Trophoblast cell (in vitro differentiated cells and primary cell): Measurements from ENCODE around the gene RFFL.

Experiments used
- DNase-seq, 2 donors: peaks; one replicate each; pipeline ENCODE4 v3.0.0-alpha.2; 2016
- H2AFZ ChIP-seq: 2 replicates; pipeline ENCODE4 v1.6.1; 2013; ENCODE audit warnings: low read length, moderate library complexity, mild to moderate bottlenecking; ENCODE audit not compliant: insufficient read depth, poor library complexity
- H2AK5ac ChIP-seq: 2 replicates; pipeline ENCODE4 v1.6.1; 2013; ENCODE audit warnings: mild to moderate bottlenecking, low read length
- H2BK120ac ChIP-seq: 2 replicates; pipeline ENCODE4 v1.6.1; 2013; ENCODE audit warnings: low read length, mild to moderate bottlenecking, moderate library complexity; ENCODE audit not compliant: insufficient read depth, poor library complexity
- H2BK12ac ChIP-seq: 2 replicates; pipeline ENCODE4 v1.6.1; 2013; ENCODE audit warnings: mild to moderate bottlenecking, low read length, moderate library complexity
- H2BK5ac ChIP-seq: 2 replicates; pipeline ENCODE4 v1.6.1; 2013; ENCODE audit warnings: low read length, low read depth, moderate library complexity, mild to moderate bottlenecking; ENCODE audit not compliant: poor library complexity
- H3K14ac ChIP-seq: 2 replicates; pipeline ENCODE4 v1.6.1; 2013; ENCODE audit warnings: mild to moderate bottlenecking, low read length
- H3K18ac ChIP-seq: 2 replicates; pipeline ENCODE4 v1.6.1; 2013; ENCODE audit warnings: mild to moderate bottlenecking, low read length
- H3K23ac ChIP-seq: 2 replicates; pipeline ENCODE4 v1.6.1; 2013; ENCODE audit warnings: low read length
- H3K27ac ChIP-seq: 2 replicates; pipeline ENCODE4 v1.5.1; 2013; ENCODE audit warnings: low read depth, mild to moderate bottlenecking, inconsistent platforms, low read length, moderate library complexity
- H3K27me3 ChIP-seq: 2 replicates; pipeline ENCODE4 v1.6.1; 2013; ENCODE audit warnings: inconsistent platforms, mild to moderate bottlenecking, low read length, moderate library complexity; ENCODE audit not compliant: insufficient read depth
- H3K36me3 ChIP-seq, 2 experiments: 1 replicate in 1 of 2; 2 replicates in 1 of 2; pipeline ENCODE4 v1.6.1; 2013; ENCODE audit warnings: low read length in 2 of 2, mild to moderate bottlenecking in 2 of 2, moderate library complexity in 1 of 2; ENCODE audit not compliant: insufficient read depth in 2 of 2, control insufficient read depth in 1 of 2
- H3K4ac ChIP-seq: 2 replicates; pipeline ENCODE4 v1.6.1; 2013; ENCODE audit warnings: low read depth, mild to moderate bottlenecking, low read length, moderate library complexity
- H3K4me1 ChIP-seq, 2 experiments: 1 replicate in 1 of 2; 2 replicates in 1 of 2; pipeline ENCODE4 v1.6.1; 2013; ENCODE audit warnings: low read length in 2 of 2, mild to moderate bottlenecking in 2 of 2, moderate library complexity in 1 of 2; ENCODE audit not compliant: insufficient read depth in 2 of 2, control insufficient read depth in 1 of 2
- H3K4me2 ChIP-seq: 2 replicates; pipeline ENCODE4 v1.6.1; 2013; ENCODE audit warnings: inconsistent platforms, mild to moderate bottlenecking, low read length, moderate library complexity
- H3K4me3 ChIP-seq: 2 replicates; pipeline ENCODE4 v1.5.1; 2013; ENCODE audit warnings: mild to moderate bottlenecking, low read depth, low read length, inconsistent platforms
- H3K79me1 ChIP-seq: one replicate; pipeline ENCODE4 v1.6.1; 2013; ENCODE audit warnings: low read length
- H3K79me2 ChIP-seq: 2 replicates; pipeline ENCODE4 v1.6.1; 2013; ENCODE audit warnings: low read length, mild to moderate bottlenecking; ENCODE audit not compliant: control insufficient read depth, insufficient read depth, poor library complexity
- H3K9ac ChIP-seq: 2 replicates; pipeline ENCODE4 v1.6.1; 2013; ENCODE audit warnings: mild to moderate bottlenecking, low read length
- H3K9me3 ChIP-seq: 2 replicates; pipeline ENCODE4 v1.6.1; 2013; ENCODE audit warnings: low read depth, mild to moderate bottlenecking, control low read depth, inconsistent platforms, low read length; ENCODE audit not compliant: insufficient read depth
- H4K12ac ChIP-seq: 2 replicates; pipeline ENCODE4 v1.6.1; 2013; ENCODE audit warnings: low read depth, mild to moderate bottlenecking, low read length, moderate library complexity
- H4K8ac ChIP-seq: 2 replicates; pipeline ENCODE4 v1.6.1; 2013; ENCODE audit warnings: low read depth, mild to moderate bottlenecking, low read length, moderate library complexity
- H4K91ac ChIP-seq: one replicate; pipeline ENCODE4 v1.6.1; 2013; ENCODE audit warnings: low read depth, mild to moderate bottlenecking, low read length, moderate library complexity
- WGBS: extraction: QIAGEN DNeasy Blood & Tissue Kit; methylation state at CpG from one replicate; pipeline ENCODE4 v1.1.7; 2013; ENCODE audit warnings: missing lambda C conversion rate; ENCODE audit not compliant: insufficient read length, insufficient coverage; ENCODE audit errors: extremely low coverage; 5-methylcytosine and 5-hydroxymethylcytosine counted together

Gene RFFL

GRCh38 chr17:35052241-35052610, 11.3 kb downstream of the RFFL start:
- H3K27ac ChIP-seq, result no peak overlapping the region
- H3K36me3 ChIP-seq, result no peaks in the 10 kb centered on the region
- H3K18ac ChIP-seq, result no peak overlapping the region
- peaks cover 2 to 3% of the 10 kb centered on the region in 2 experiments for H3K4me1 ChIP-seq
- H3K27me3 ChIP-seq, result no peaks in the 10 kb centered on the region
- no peak overlapping the region for H4K91ac ChIP-seq
- H3K4me3 ChIP-seq, result no peak overlapping the region
- H4K12ac ChIP-seq, result no peak overlapping the region
- H3K4me2 ChIP-seq, result no peak overlapping the region
- H2BK120ac ChIP-seq, result no peak overlapping the region
- H3K79me1 ChIP-seq, result no peaks in the 10 kb centered on the region
- no peak overlapping the region for H2AFZ ChIP-seq
- H3K79me2 ChIP-seq, result no peaks in the 10 kb centered on the region
- H3K9ac ChIP-seq, result no peak overlapping the region
- no peak overlapping the region for H2AK5ac ChIP-seq
- no peak overlapping the region for H2BK5ac ChIP-seq
- H3K9me3 ChIP-seq, result no peaks in the 10 kb centered on the region
- DNase-seq, result no peak
- H3K23ac ChIP-seq, result no peak overlapping the region
- H2BK12ac ChIP-seq, result no peak overlapping the region
- no peak overlapping the region for H4K8ac ChIP-seq
- H3K14ac ChIP-seq, result no peak overlapping the region
- H3K4ac ChIP-seq, result no peak overlapping the region

- Histone ChIP-seq H2BK120ac (no peak overlapping the region), H2AK5ac (no peak overlapping the region), H3K18ac (no peak overlapping the region), H3K4ac (no peak overlapping the region), H3K27ac (no peak overlapping the region), H3K14ac (no peak overlapping the region), H2BK12ac (no peak overlapping the region), H3K4me2 (no peak overlapping the region), H3K79me2 (no peaks in the 10 kb centered on the region), H3K9ac (no peak overlapping the region), H3K9me3 (no peaks in the 10 kb centered on the region), H4K12ac (no peak overlapping the region), H3K4me1 (peaks cover 3% of the 10 kb centered on the region in 2 experiments), H3K4me3 (no peak overlapping the region), H4K8ac (no peak overlapping the region), H3K27me3 (no peaks in the 10 kb centered on the region), H3K23ac (no peak overlapping the region), H2AFZ (no peak overlapping the region), H2BK5ac (no peak overlapping the region), H4K91ac (no peak overlapping the region), H3K79me1 (no peaks in the 10 kb centered on the region), H3K36me3 (no peaks in the 10 kb centered on the region)
- DNase-seq, result no peak
- WGBS, result no CpG with 5 or more reads among the region's 6 CpGs
Observed at GRCh38 chr17:35051579-35052240, 11.8 kb downstream of the RFFL start.

- no CpG with 5 or more reads among the region's 2 CpGs for WGBS
- no peak for DNase-seq
Observed at GRCh38 chr17:35051183-35051578, 12.3 kb downstream of the RFFL start.

GRCh38 chr17:35050170-35050569, 13.3 kb downstream of the RFFL start:
- no CpG with 5 or more reads among the region's 2 CpGs for WGBS
- no peak overlapping the region for H3K4ac ChIP-seq
- no peak overlapping the region for H3K18ac ChIP-seq

More at GRCh38 chr17:35051183-35051578, 12.3 kb downstream of the RFFL start:
- Histone ChIP-seq H3K23ac (no peak overlapping the region), H4K91ac (no peak overlapping the region), H2BK120ac (no peak overlapping the region), H3K36me3 (no peaks in the 10 kb centered on the region), H3K79me1 (no peaks in the 10 kb centered on the region), H3K9me3 (no peaks in the 10 kb centered on the region), H3K79me2 (no peaks in the 10 kb centered on the region), H3K4me3 (no peak overlapping the region), H3K9ac (no peak overlapping the region), H4K12ac (no peak overlapping the region), H4K8ac (no peak overlapping the region), H3K4ac (no peak overlapping the region), H3K4me2 (no peak overlapping the region), H2AK5ac (no peak overlapping the region), H2BK5ac (no peak overlapping the region), H3K14ac (no peak overlapping the region), H2BK12ac (no peak overlapping the region), H3K4me1 (peaks cover 3 to 6% of the 10 kb centered on the region in 2 experiments), H2AFZ (no peak overlapping the region), H3K27ac (no peak overlapping the region), H3K27me3 (no peaks in the 10 kb centered on the region), H3K18ac (no peak overlapping the region)

More at GRCh38 chr17:35050170-35050569, 13.3 kb downstream of the RFFL start:
- no peak overlapping the region for H3K9ac ChIP-seq
- H4K8ac ChIP-seq, result no peak overlapping the region
- H3K79me2 ChIP-seq, result no peaks in the 10 kb centered on the region
- H2BK120ac ChIP-seq, result no peak overlapping the region
- H3K14ac ChIP-seq, result no peak overlapping the region
- no peak overlapping the region for H2BK5ac ChIP-seq
- no peak overlapping the region for H2AK5ac ChIP-seq
- DNase-seq, result no peak
- H3K79me1 ChIP-seq, result no peaks in the 10 kb centered on the region
- H4K12ac ChIP-seq, result no peak overlapping the region
- H3K4me2 ChIP-seq, result no peak overlapping the region
- no peak overlapping the region for H4K91ac ChIP-seq
- H3K23ac ChIP-seq, result peak overlapping the region; percentile 89
- H3K4me1 ChIP-seq, result peaks cover 3 to 6% of the 10 kb centered on the region in 2 experiments
- no peak overlapping the region for H3K27ac ChIP-seq
- H2BK12ac ChIP-seq, result no peak overlapping the region
- H3K4me3 ChIP-seq, result no peak overlapping the region
- H3K9me3 ChIP-seq, result no peaks in the 10 kb centered on the region
- no peaks in the 10 kb centered on the region for H3K27me3 ChIP-seq
- no peak overlapping the region for H2AFZ ChIP-seq
- H3K36me3 ChIP-seq, result no peaks in the 10 kb centered on the region
